ENCODE results near the gene MAP4.

MAP4 gene

GRCh38 chr3:47961815-47962606 is 54.2 kb downstream of the MAP4 start:
- no peak overlapping the region for H3K4me3 Mint-ChIP-seq
- no peak overlapping the region for H3K27ac Mint-ChIP-seq
- H3K4me1 Mint-ChIP-seq (ENCODE audit: low read depth): no peaks in the 10 kb centered on the region
- no peaks in the 10 kb centered on the region for H3K27me3 Mint-ChIP-seq
- no peaks in the 10 kb centered on the region for H3K9me3 Mint-ChIP-seq
- intact Hi-C loops (cut with micrococcal nuclease): no loop called here
- H3K36me3 Mint-ChIP-seq (ENCODE audit: low read depth): peaks cover 23% of the 10 kb centered on the region

GRCh38 chr3:47961036-47961435 is 55.2 kb downstream of the MAP4 start:
- no peaks in the 10 kb centered on the region for H3K9me3 Mint-ChIP-seq

GRCh38 chr3:47956521-47956920 is 59.7 kb downstream of the MAP4 start:
- H3K4me1 Mint-ChIP-seq (ENCODE audit: low read depth): no peaks in the 10 kb centered on the region
- H3K4me3 Mint-ChIP-seq: no peak overlapping the region
- H3K36me3 Mint-ChIP-seq (ENCODE audit: low read depth): peaks cover 24% of the 10 kb centered on the region
- no peaks in the 10 kb centered on the region for H3K27me3 Mint-ChIP-seq
- H3K27ac Mint-ChIP-seq: no peak overlapping the region
- intact Hi-C loops (cut with micrococcal nuclease): no loop called here
- H3K9me3 Mint-ChIP-seq: no peaks in the 10 kb centered on the region

More at GRCh38 chr3:47961036-47961435, 55.2 kb downstream of the MAP4 start:
- Mint-ChIP-seq H3K27ac (no peak overlapping the region), H3K36me3 (ENCODE audit: low read depth) (peaks cover 19% of the 10 kb centered on the region), H3K27me3 (no peaks in the 10 kb centered on the region), H3K4me1 (ENCODE audit: low read depth) (no peaks in the 10 kb centered on the region), H3K4me3 (no peak overlapping the region)
- intact Hi-C loops (cut with micrococcal nuclease): no loop called here

- intact Hi-C loops (cut with micrococcal nuclease): no loop called here
- Mint-ChIP-seq H3K27me3 (no peaks in the 10 kb centered on the region), H3K27ac (no peak overlapping the region), H3K9me3 (no peaks in the 10 kb centered on the region), H3K36me3 (ENCODE audit: low read depth) (peaks cover 20% of the 10 kb centered on the region), H3K4me3 (no peak overlapping the region), H3K4me1 (ENCODE audit: low read depth) (no peaks in the 10 kb centered on the region)
Measured at GRCh38 chr3:47954567-47954966, 61.6 kb downstream of the MAP4 start.

GRCh38 chr3:47950453-47951169 is 65.6 kb downstream of the MAP4 start:
- peaks cover 6% of the 10 kb centered on the region for H3K36me3 Mint-ChIP-seq (ENCODE audit: low read depth)
- H3K27me3 Mint-ChIP-seq: no peaks in the 10 kb centered on the region
- no peaks in the 10 kb centered on the region for H3K4me1 Mint-ChIP-seq (ENCODE audit: low read depth)
- H3K9me3 Mint-ChIP-seq: no peaks in the 10 kb centered on the region
- intact Hi-C loops (cut with micrococcal nuclease): no loop called here
- H3K27ac Mint-ChIP-seq: no peak overlapping the region
- H3K4me3 Mint-ChIP-seq: no peak overlapping the region

- Mint-ChIP-seq H3K4me3 (no peak overlapping the region), H3K27ac (no peak overlapping the region), H3K4me1 (ENCODE audit: low read depth) (no peaks in the 10 kb centered on the region), H3K36me3 (ENCODE audit: low read depth) (peaks cover 6% of the 10 kb centered on the region), H3K9me3 (no peaks in the 10 kb centered on the region), H3K27me3 (no peaks in the 10 kb centered on the region)
- intact Hi-C loops (cut with micrococcal nuclease): no loop called here
Measured at GRCh38 chr3:47949979-47950378, 66.2 kb downstream of the MAP4 start.

GRCh38 chr3:47940232-47940631 is 76.0 kb downstream of the MAP4 start:
- Mint-ChIP-seq H3K27ac (no peak overlapping the region), H3K4me1 (ENCODE audit: low read depth) (no peaks in the 10 kb centered on the region), H3K4me3 (no peak overlapping the region), H3K9me3 (no peaks in the 10 kb centered on the region), H3K36me3 (ENCODE audit: low read depth) (no peaks in the 10 kb centered on the region), H3K27me3 (no peaks in the 10 kb centered on the region)
- intact Hi-C loops (cut with micrococcal nuclease): no loop called here

GRCh38 chr3:47932421-47932820 is 83.8 kb downstream of the MAP4 start:
- Mint-ChIP-seq H3K9me3 (no peaks in the 10 kb centered on the region), H3K4me3 (no peak overlapping the region), H3K36me3 (ENCODE audit: low read depth) (peaks cover 20% of the 10 kb centered on the region), H3K27ac (no peak overlapping the region), H3K27me3 (no peaks in the 10 kb centered on the region), H3K4me1 (ENCODE audit: low read depth) (no peaks in the 10 kb centered on the region)
- intact Hi-C loops (cut with micrococcal nuclease): no loop called here

GRCh38 chr3:47930979-47931378 is 85.2 kb downstream of the MAP4 start:
- Mint-ChIP-seq H3K27ac (no peak overlapping the region), H3K9me3 (no peaks in the 10 kb centered on the region), H3K36me3 (ENCODE audit: low read depth) (peaks cover 34% of the 10 kb centered on the region), H3K27me3 (no peaks in the 10 kb centered on the region), H3K4me1 (ENCODE audit: low read depth) (no peaks in the 10 kb centered on the region), H3K4me3 (no peak overlapping the region)
- intact Hi-C loops (cut with micrococcal nuclease): no loop called here

- Mint-ChIP-seq H3K36me3 (ENCODE audit: low read depth) (peaks cover 85% of the 10 kb centered on the region), H3K4me1 (ENCODE audit: low read depth) (no peaks in the 10 kb centered on the region), H3K27ac (no peak overlapping the region), H3K27me3 (no peaks in the 10 kb centered on the region), H3K9me3 (no peaks in the 10 kb centered on the region), H3K4me3 (no peak overlapping the region)
- intact Hi-C loops (cut with micrococcal nuclease): no loop called here
Measured at GRCh38 chr3:47916696-47917095, 99.5 kb downstream of the MAP4 start.

GRCh38 chr3:47916201-47916600 is 100.0 kb downstream of the MAP4 start:
- H3K9me3 Mint-ChIP-seq: no peaks in the 10 kb centered on the region
- intact Hi-C loops (cut with micrococcal nuclease): no loop called here
- peaks cover 85% of the 10 kb centered on the region for H3K36me3 Mint-ChIP-seq (ENCODE audit: low read depth)
- H3K27ac Mint-ChIP-seq: no peak overlapping the region
- H3K27me3 Mint-ChIP-seq: no peaks in the 10 kb centered on the region
- H3K4me3 Mint-ChIP-seq: no peak overlapping the region
- no peaks in the 10 kb centered on the region for H3K4me1 Mint-ChIP-seq (ENCODE audit: low read depth)

- no peak overlapping the region for H3K4me3 Mint-ChIP-seq
- no peak overlapping the region for H3K27ac Mint-ChIP-seq
- no peaks in the 10 kb centered on the region for H3K27me3 Mint-ChIP-seq
- intact Hi-C loops (cut with micrococcal nuclease): no loop called here
- no peaks in the 10 kb centered on the region for H3K9me3 Mint-ChIP-seq
- H3K4me1 Mint-ChIP-seq (ENCODE audit: low read depth): no peaks in the 10 kb centered on the region
- H3K36me3 Mint-ChIP-seq (ENCODE audit: low read depth): peaks cover 72% of the 10 kb centered on the region
Measured at GRCh38 chr3:47912006-47912504, 104.2 kb downstream of the MAP4 start.

- no peaks in the 10 kb centered on the region for H3K4me1 Mint-ChIP-seq (ENCODE audit: low read depth)
- H3K9me3 Mint-ChIP-seq: no peaks in the 10 kb centered on the region
- H3K27ac Mint-ChIP-seq: no peak overlapping the region
- H3K36me3 Mint-ChIP-seq (ENCODE audit: low read depth): peaks cover 72% of the 10 kb centered on the region
- intact Hi-C loops (cut with micrococcal nuclease): no loop called here
- no peaks in the 10 kb centered on the region for H3K27me3 Mint-ChIP-seq
- no peak overlapping the region for H3K4me3 Mint-ChIP-seq
Measured at GRCh38 chr3:47910777-47911440, 105.3 kb downstream of the MAP4 start.

- no peaks in the 10 kb centered on the region for H3K9me3 Mint-ChIP-seq
- no peaks in the 10 kb centered on the region for H3K27me3 Mint-ChIP-seq
- H3K4me3 Mint-ChIP-seq: no peak overlapping the region
- no peaks in the 10 kb centered on the region for H3K4me1 Mint-ChIP-seq (ENCODE audit: low read depth)
- intact Hi-C loops (cut with micrococcal nuclease): no loop called here
- peaks cover 72% of the 10 kb centered on the region for H3K36me3 Mint-ChIP-seq (ENCODE audit: low read depth)
- no peak overlapping the region for H3K27ac Mint-ChIP-seq
Measured at GRCh38 chr3:47910233-47910632, 106.0 kb downstream of the MAP4 start.
